ENCODE measurements around the gene REPS1. TPM values are rescaled to one million over a fixed set of nuclear protein-coding genes. Genes with fewer than 3 reads are reported as not detected.
A peak's percentile ranks its signal among the peaks of the same experiment; 100 is the strongest.
"Not testable (repeated sequence)": the region's sequence is repeated elsewhere in the genome, so short reads cannot be mapped to it uniquely, and the experiment has no call there.

REPS1 gene
- total RNA-seq, 4 donors from 2014 or later = 44.5 to 187 (median 70.4) TPM

DNA sequence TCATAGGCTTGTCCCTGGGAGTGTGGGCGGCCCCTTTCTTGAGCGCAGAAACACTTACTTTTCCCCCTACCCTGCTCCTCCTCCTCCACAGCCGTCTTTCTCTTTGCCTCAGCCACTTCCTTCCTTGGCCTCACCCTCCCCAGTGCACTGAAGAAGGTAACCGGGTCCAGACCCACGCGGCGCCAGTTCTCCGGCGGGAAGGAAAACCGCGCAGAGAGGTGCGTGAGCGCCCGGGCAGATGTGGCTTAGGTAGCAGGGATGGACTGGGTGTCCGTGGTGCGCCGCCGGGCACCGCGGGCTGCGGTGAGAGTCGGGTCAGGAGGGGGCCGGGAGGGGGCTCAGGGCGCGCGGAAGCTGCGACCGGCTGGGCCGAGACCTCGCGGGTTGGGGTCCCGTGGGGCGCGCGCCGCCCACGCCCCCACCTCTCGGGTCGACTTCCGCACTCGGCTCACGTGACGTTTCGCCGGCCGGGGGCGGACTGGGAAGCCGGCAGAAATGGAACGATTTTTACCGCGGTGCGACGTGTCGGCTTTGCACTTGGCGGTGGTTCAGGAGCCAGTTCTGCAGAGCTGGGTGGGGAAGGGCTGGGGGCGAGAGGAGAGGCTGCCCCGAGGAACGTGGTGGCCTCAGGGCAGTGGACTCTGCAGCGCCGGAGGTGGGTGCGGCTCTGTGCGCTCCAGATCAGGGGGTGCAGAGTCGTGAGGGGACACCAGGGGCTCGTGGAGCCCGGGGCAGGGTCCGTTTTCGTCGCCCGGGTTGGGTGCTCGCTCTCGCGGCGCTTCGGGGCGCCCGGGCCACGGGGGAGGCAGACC is 40.8 kb upstream of the REPS1 start, which contains the start of gene ABRACL:
Gene ABRACL, plus strand, starts transcription at position 88 of the 812 bp plus-strand sequence. CDS start 5,416 bp downstream, outside the sequence.
- no peaks in the 10 kb centered on the region for H3K27me3 ChIP-seq
- H3K4me1 ChIP-seq = peaks cover 24% of the 10 kb centered on the region
- peak in 1 of 2 donors; percentile 40 for TF ChIP-seq POLR2A (IDR thresholded peaks at IDR 0.05)
- TF ChIP-seq, protein P1, sequence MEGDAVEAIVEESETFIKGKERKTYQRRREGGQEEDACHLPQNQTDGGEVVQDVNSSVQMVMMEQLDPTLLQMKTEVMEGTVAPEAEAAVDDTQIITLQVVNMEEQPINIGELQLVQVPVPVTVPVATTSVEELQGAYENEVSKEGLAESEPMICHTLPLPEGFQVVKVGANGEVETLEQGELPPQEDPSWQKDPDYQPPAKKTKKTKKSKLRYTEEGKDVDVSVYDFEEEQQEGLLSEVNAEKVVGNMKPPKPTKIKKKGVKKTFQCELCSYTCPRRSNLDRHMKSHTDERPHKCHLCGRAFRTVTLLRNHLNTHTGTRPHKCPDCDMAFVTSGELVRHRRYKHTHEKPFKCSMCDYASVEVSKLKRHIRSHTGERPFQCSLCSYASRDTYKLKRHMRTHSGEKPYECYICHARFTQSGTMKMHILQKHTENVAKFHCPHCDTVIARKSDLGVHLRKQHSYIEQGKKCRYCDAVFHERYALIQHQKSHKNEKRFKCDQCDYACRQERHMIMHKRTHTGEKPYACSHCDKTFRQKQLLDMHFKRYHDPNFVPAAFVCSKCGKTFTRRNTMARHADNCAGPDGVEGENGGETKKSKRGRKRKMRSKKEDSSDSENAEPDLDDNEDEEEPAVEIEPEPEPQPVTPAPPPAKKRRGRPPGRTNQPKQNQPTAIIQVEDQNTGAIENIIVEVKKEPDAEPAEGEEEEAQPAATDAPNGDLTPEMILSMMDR (IDR thresholded peaks at IDR 0.05) = no peak
- H3K27ac ChIP-seq = peak within 1 kb of the TSS; percentile 79
- no peaks in the 10 kb centered on the region for H3K9me3 ChIP-seq
- peak; percentile 71 to 83 for DNase-seq (ENCODE audit: low spot score in 2 of 2)
- no peaks in the 10 kb centered on the region for H3K36me3 ChIP-seq
- WGBS = under 1% methylated on average over 57 of the region's 77 CpGs
- H3K4me3 ChIP-seq = peak within 1 kb of the TSS; percentile 94

DNA sequence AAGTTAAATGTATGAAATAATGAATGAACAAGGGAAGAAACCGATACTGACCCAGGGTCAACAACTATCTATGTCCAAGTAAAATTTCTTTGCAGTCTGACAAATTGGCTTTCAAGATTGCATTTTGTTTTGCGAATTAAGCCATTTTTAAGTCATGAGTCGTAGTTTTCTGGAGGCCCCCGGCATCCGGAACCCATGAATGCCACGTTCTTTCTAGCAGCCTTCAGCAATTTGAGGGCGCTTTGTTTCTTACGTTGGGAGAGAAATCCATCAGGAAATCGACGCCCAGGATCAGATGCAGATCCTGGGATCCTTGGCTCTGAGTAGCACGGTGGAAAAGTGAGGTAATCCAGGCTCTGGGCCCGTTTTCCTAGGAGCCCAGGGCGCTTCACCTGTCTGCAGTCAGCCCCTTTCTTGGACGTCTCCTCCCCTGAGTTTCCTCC is 40.2 kb upstream of the REPS1 start:
- Histone ChIP-seq H3K9me3 (no peaks in the 10 kb centered on the region), H3K27me3 (no peaks in the 10 kb centered on the region), H3K27ac (peak overlapping the region; percentile 79), H3K4me1 (peaks cover 24% of the 10 kb centered on the region), H3K36me3 (no peaks in the 10 kb centered on the region), H3K4me3 (peak overlapping the region; percentile 94)
- TF ChIP-seq EP300 (IDR thresholded peaks at IDR 0.05) (no peak), POLR2A (IDR thresholded peaks at IDR 0.05) (no peak), POLR2AphosphoS5 (IDR thresholded peaks at IDR 0.05) (no peak)
- TF ChIP-seq, protein P1 (IDR thresholded peaks at IDR 0.05) = no peak
- no peak for DNase-seq (ENCODE audit: low spot score in 2 of 2)
- WGBS = under 1% methylated on average over 14 of the region's 14 CpGs

DNA sequence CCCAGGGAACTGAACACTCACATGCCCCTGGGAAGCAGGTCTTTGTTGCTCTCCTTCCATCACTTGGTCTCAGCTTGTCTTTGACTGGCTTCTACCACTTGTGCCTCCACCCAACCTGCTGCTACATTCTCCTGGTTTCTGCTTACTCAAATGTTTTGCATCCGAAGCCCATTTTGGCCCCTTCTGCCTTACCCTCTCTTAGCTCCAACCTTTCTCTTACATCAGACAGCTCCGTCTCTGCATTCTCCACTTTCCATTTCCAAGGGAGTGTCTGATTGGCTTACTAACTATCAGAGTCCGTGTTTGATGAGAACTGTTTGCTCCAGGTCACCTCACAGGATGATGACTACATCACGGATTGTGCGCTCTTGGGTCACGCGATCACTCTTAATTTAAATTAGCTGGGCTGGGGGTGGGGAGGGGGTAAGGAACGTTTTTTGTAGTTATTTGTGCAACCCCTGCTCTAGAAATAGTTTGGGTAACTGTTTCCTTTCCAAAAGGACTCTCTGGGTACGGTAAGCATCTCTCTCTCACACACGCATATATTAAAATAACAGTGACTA is 39.6 kb upstream of the REPS1 start:
- Histone ChIP-seq H3K4me3 (peak overlapping the region; percentile 94), H3K27ac (peak overlapping the region; percentile 79), H3K9me3 (no peaks in the 10 kb centered on the region), H3K27me3 (no peaks in the 10 kb centered on the region), H3K4me1 (peaks cover 24% of the 10 kb centered on the region), H3K36me3 (no peaks in the 10 kb centered on the region)
- no peak for DNase-seq (ENCODE audit: low spot score in 2 of 2)
- TF ChIP-seq EP300 (IDR thresholded peaks at IDR 0.05) (no peak), POLR2AphosphoS5 (IDR thresholded peaks at IDR 0.05) (no peak), POLR2A (IDR thresholded peaks at IDR 0.05) (no peak)
- TF ChIP-seq, protein P1 (IDR thresholded peaks at IDR 0.05) = no peak
- 25% methylated on average over 10 of the region's 10 CpGs for WGBS

DNA sequence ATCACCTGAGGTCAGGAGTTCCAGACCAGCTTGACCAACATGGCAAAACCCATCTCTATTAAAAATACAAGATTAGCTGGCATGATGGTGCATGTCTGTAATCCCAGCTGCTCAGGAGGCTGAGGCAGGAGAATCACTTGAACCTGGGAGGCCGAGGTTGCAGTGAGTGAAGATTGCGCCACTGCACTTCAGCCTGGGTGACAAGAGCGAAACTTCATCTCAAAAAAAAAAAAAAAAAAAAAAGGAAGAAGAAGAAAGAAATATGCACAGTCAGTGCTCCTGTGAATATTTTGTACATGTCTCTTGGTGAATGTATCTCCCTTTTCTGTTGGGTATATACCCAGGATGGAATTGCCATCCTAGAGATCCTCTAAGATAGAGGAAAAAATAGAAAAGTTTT is 37.4 kb upstream of the REPS1 start:
- not testable (repeated sequence) for H3K4me3 ChIP-seq
- WGBS = 87% methylated on average over 3 of the region's 3 CpGs
- peaks cover 17% of the 10 kb centered on the region for H3K4me1 ChIP-seq

DNA sequence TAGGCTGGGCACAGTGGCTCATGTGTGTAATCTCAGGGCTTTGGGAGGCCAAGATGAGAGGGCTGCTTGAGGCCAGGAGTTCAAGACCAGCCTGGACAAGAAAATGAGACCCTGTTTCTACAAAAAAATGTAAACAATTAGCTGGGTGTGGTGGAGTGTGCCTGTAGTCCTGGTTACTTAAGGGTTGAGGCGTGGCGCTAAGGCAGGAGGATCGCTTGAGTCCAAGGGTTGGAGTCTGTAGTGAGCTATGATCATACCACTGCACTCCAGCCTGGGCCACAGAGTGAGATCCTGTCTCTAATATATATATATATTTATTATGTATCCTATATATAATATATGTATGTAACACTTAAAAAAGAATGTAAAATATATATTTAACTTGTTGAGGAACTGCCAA is 32.6 kb upstream of the REPS1 start:
- Histone ChIP-seq H3K36me3 (no peaks in the 10 kb centered on the region), H3K4me1 (no peaks in the 10 kb centered on the region), H3K27ac (no peak overlapping the region), H3K27me3 (no peaks in the 10 kb centered on the region), H3K4me3 (no peak overlapping the region), H3K9me3 (no peaks in the 10 kb centered on the region)
- DNase-seq (ENCODE audit: low spot score in 2 of 2) = no peak
- 96% methylated on average over 3 of the region's 3 CpGs for WGBS
- no peak for TF ChIP-seq POLR2A (IDR thresholded peaks at IDR 0.05)
- TF ChIP-seq EP300 (IDR thresholded peaks at IDR 0.05) = no peak
- no peak for TF ChIP-seq POLR2AphosphoS5 (IDR thresholded peaks at IDR 0.05)
- TF ChIP-seq, protein P1 (IDR thresholded peaks at IDR 0.05) = no peak

More for the DNA sequence above, 37.4 kb upstream of the REPS1 start:
- not testable (repeated sequence) for H3K27me3 ChIP-seq; DNase-seq (ENCODE audit: low spot score in 2 of 2); H3K9me3 ChIP-seq; H3K36me3 ChIP-seq; H3K27ac ChIP-seq
